HCT116 (cell line): Measurements from ENCODE around the gene LARP4. TPM values are rescaled to one million over a fixed set of nuclear protein-coding genes. Genes with fewer than 3 reads are reported as not detected.

Source experiments
- ATAC-seq: fragments of 200-7000 bp; cut with Tn5 transposase; 2 replicates; pipeline ENCODE4 v1.9.1; 2020; ENCODE audit warnings: mild to moderate bottlenecking, moderate library complexity
- BruUV-seq: library from RNA; stranded (reverse); fragments of 400-500 nt; replicated peaks from 2 replicates; lab custom pipeline; 2021; lab: Mats Ljungman, UMichigan
- CTCF ChIA-PET: fragments of 300-600 bp; sonication (Branson Sonifier 250); formaldehyde crosslinking; loops from one replicate; lab custom pipeline; 2021; ENCODE audit warnings: antibody characterized with exemption; lab: Charles Lee
- POLR2A ChIA-PET: fragments of 300-600, 350-600 bp; sonication (Branson Sonifier 250); formaldehyde crosslinking; loops from one replicate; lab custom pipeline; 2021; ENCODE audit warnings: antibody characterized with exemption; lab: Charles Lee
- RAD21 ChIA-PET, 2 experiments: fragments of 300-600 bp; sonication (Branson Sonifier 250); formaldehyde crosslinking; loops; one replicate each; lab custom pipeline; 2023; ENCODE audit warnings: low total read pairs in 2 of 2; ENCODE audit not compliant: uncharacterized antibody in 2 of 2, unreplicated experiment in 2 of 2, low non-redundant PET in 1 of 2; lab: Charles Lee
- DNase-seq: peaks from one replicate; pipeline ENCODE4 v3.0.0-alpha.2; 2010; ENCODE audit warnings: low read depth, low spot score
- H2AFZ ChIP-seq: fragments of 200-600 bp; shearing (Covaris generic), sonication (generic); 2 replicates; pipeline ENCODE4 v1.6.1; 2017; ENCODE audit warnings: low read depth, mixed run types, mixed read lengths, antibody characterized with exemption, low read length; ENCODE audit not compliant: poor library complexity, severe bottlenecking
- H3K27ac ChIP-seq: 2 replicates; pipeline ENCODE4 v1.5.1; 2012; ENCODE audit warnings: low read depth, low read length
- H3K27me3 ChIP-seq: fragments of 200-600 bp; sonication (generic); 2 replicates; pipeline ENCODE4 v1.6.1; 2016; ENCODE audit warnings: mixed run types, low read length, mixed read lengths; ENCODE audit not compliant: insufficient read depth
- H3K36me3 ChIP-seq, 2 experiments: fragments of 200-500 bp in 1 of 2; fragments of 200-600 bp in 1 of 2; sonication (Bioruptor generic) in 1 of 2; sonication (generic) in 1 of 2; 2 replicates each; pipeline versions ENCODE4 v1.5.1 to v1.6.1; 2014 to 2016; ENCODE audit warnings: low read length in 2 of 2, inconsistent platforms in 1 of 2, mixed read lengths in 1 of 2, mixed run types in 1 of 2; ENCODE audit not compliant: insufficient read depth in 2 of 2, control insufficient read depth in 1 of 2
- H3K4me1 ChIP-seq, 2 experiments: fragments of 200-600 bp in 1 of 2; sonication (generic) in 1 of 2; 2 replicates each; pipeline versions ENCODE4 v1.5.1 to v1.6.1; 2012 to 2017; ENCODE audit warnings: low read length in 2 of 2, inconsistent platforms in 1 of 2, mild to moderate bottlenecking in 1 of 2, mixed read lengths in 1 of 2, mixed run types in 1 of 2, moderate library complexity in 1 of 2; ENCODE audit not compliant: insufficient read depth in 2 of 2, control insufficient read depth in 1 of 2
- H3K4me2 ChIP-seq: fragments of 200-600 bp; sonication (generic); 2 replicates; pipeline ENCODE4 v1.6.1; 2017; ENCODE audit warnings: mixed run types, low read length, mixed read lengths
- H3K4me3 ChIP-seq, 2 experiments: fragments of 200-600 bp in 1 of 2; sonication (generic) in 1 of 2; replicated peaks in 1 of 2; 2 replicates each; pipeline ENCODE4 v1.5.1; 2011 to 2016; ENCODE audit warnings: low read length in 2 of 2, control low read depth in 1 of 2, low read depth in 1 of 2, mild to moderate bottlenecking in 1 of 2, mixed read lengths in 1 of 2, mixed run types in 1 of 2
- H3K79me2 ChIP-seq: fragments of 200-600 bp; sonication (generic); 2 replicates; pipeline ENCODE4 v1.6.1; 2017; ENCODE audit warnings: mild to moderate bottlenecking, mixed run types, low read length, moderate library complexity, mixed read lengths; ENCODE audit not compliant: insufficient read depth
- H3K9ac ChIP-seq: fragments of 200-600 bp; sonication (generic); 2 replicates; pipeline ENCODE4 v1.6.1; 2016; ENCODE audit warnings: low read length, mixed read lengths
- H3K9me2 ChIP-seq: fragments of 200-600 bp; sonication (generic), shearing (Covaris generic); 2 replicates; pipeline ENCODE4 v1.6.1; 2017; ENCODE audit warnings: mixed run types, mild to moderate bottlenecking, moderate library complexity; ENCODE audit not compliant: insufficient read depth
- H3K9me3 ChIP-seq, 2 experiments: fragments of 200-500 bp in 1 of 2; fragments of 200-600 bp in 1 of 2; sonication (Bioruptor generic) in 1 of 2; sonication (generic) in 1 of 2; 2 replicates each; pipeline ENCODE4 v1.6.1; 2014 to 2017; ENCODE audit warnings: low read length in 2 of 2, mixed read lengths in 2 of 2, inconsistent platforms in 1 of 2, low read depth in 1 of 2, mild to moderate bottlenecking in 1 of 2, mixed run types in 1 of 2, moderate library complexity in 1 of 2; ENCODE audit not compliant: control insufficient read depth in 1 of 2, insufficient read depth in 1 of 2
- H4K20me1 ChIP-seq: fragments of 200-600 bp; sonication (generic), shearing (Covaris generic); 2 replicates; pipeline ENCODE4 v1.6.1; 2017; ENCODE audit warnings: mixed run types, mild to moderate bottlenecking, moderate library complexity; ENCODE audit not compliant: insufficient read depth
- ATF3 ChIP-seq: IDR thresholded peaks from 2 replicates; pipeline ENCODE4 v1.6.1; 2012
- CBX3 ChIP-seq: IDR thresholded peaks from 2 replicates; pipeline ENCODE4 v1.6.1; 2012; ENCODE audit warnings: low read depth
- CTCF ChIP-seq, 3 experiments: fragments of 200-600 bp in 1 of 3; sonication (generic) in 1 of 3; IDR thresholded peaks in 2 of 3; conservative IDR thresholded peaks in 1 of 3; 2 replicates each; pipeline ENCODE4 v1.5.1; 2012 to 2017; ENCODE audit warnings: low read depth in 2 of 3, low read length in 2 of 3, antibody characterized with exemption in 1 of 3, borderline replicate concordance in 1 of 3, control low read depth in 1 of 3, mild to moderate bottlenecking in 1 of 3, mixed read lengths in 1 of 3, mixed run types in 1 of 3, moderate library complexity in 1 of 3; ENCODE audit not compliant: insufficient read depth in 1 of 3
- ELF1 ChIP-seq: IDR thresholded peaks from 2 replicates; pipeline ENCODE4 v1.6.1; 2012; ENCODE audit warnings: low read depth, borderline replicate concordance
- EZH2phosphoT487 ChIP-seq: fragments of 200-600 bp; IDR thresholded peaks from 2 replicates; pipeline ENCODE4 v1.6.1; 2018; ENCODE audit warnings: antibody characterized with exemption, borderline replicate concordance
- FOSL1 ChIP-seq: IDR thresholded peaks from 2 replicates; pipeline ENCODE4 v1.6.1; 2012; ENCODE audit warnings: low read depth
- JUND ChIP-seq: IDR thresholded peaks from 2 replicates; pipeline ENCODE4 v1.6.1; 2012
- MAX ChIP-seq: IDR thresholded peaks from 2 replicates; pipeline ENCODE4 v1.6.1; 2012
- SIN3A ChIP-seq: IDR thresholded peaks from 2 replicates; pipeline ENCODE4 v1.6.1; 2012; ENCODE audit warnings: low read depth
- SP1 ChIP-seq: IDR thresholded peaks from 2 replicates; pipeline ENCODE4 v1.6.1; 2012; ENCODE audit warnings: low read depth
- SRF ChIP-seq: IDR thresholded peaks from 2 replicates; pipeline ENCODE4 v1.6.1; 2012; ENCODE audit warnings: low read depth
- ZNF274 ChIP-seq: fragments of 200-500 bp; sonication (Bioruptor generic); IDR thresholded peaks from 2 replicates; pipeline ENCODE4 v1.6.1; 2014; ENCODE audit warnings: mild to moderate bottlenecking, low read depth, low read length, inconsistent platforms
- intact Hi-C: fragments of 100-400 bp; cut with micrococcal nuclease; formaldehyde crosslinking; loops from 2 replicates; pipeline ENCODE4 v1.10.0; 2022
- total RNA-seq: library from RNA; stranded (reverse); gene quantifications from one replicate; pipeline ENCODE4 v1.2.1, GENCODE V29; 2021; ENCODE audit not compliant: unreplicated experiment

LARP4 gene
- total RNA-seq, 1 experiment from 2014 or later = 76.3 TPM

- TF ChIP-seq MAX (no peak), ATF3 (no peak)
- TF ChIP-seq, all 23 proteins: peak for 0
These were observed 126.7 kb downstream of the LARP4 start (continued) for GRCh38 chr12:50527359-50527726.

GRCh38 chr12:50528800-50529199 is 128.1 kb downstream of the LARP4 start:
- Histone ChIP-seq H3K27me3 (no peaks in the 10 kb centered on the region), H3K9ac (no peak overlapping the region), H4K20me1 (no peaks in the 10 kb centered on the region), H3K9me2 (no peaks in the 10 kb centered on the region), H3K36me3 (no peaks in the 10 kb centered on the region), H3K4me1 (peaks cover 30 to 65% of the 10 kb centered on the region in 2 experiments), H3K4me2 (no peak overlapping the region), H2AFZ (no peak overlapping the region), H3K27ac (no peak overlapping the region), H3K9me3 (no peaks in the 10 kb centered on the region), H3K4me3 (no peak overlapping the region), H3K79me2 (peaks cover 74% of the 10 kb centered on the region)
- intact Hi-C loops = no loop called here
- TF ChIP-seq ATF3 (no peak), CBX3 (no peak), ZNF274 (no peak)
- BruUV-seq = no TSS peak
- DNase-seq = no peak
- POLR2A ChIA-PET = no interaction called here
- CTCF ChIA-PET = no interaction called here
- RAD21 ChIA-PET = no interaction called here
- no peak for ATAC-seq

- Histone ChIP-seq H3K9me2 (no peaks in the 10 kb centered on the region), H3K4me2 (no peak overlapping the region), H3K27me3 (no peaks in the 10 kb centered on the region), H3K36me3 (no peaks in the 10 kb centered on the region), H2AFZ (no peak overlapping the region), H3K4me1 (peaks cover 35 to 65% of the 10 kb centered on the region in 2 experiments), H4K20me1 (no peaks in the 10 kb centered on the region), H3K27ac (no peak overlapping the region)
- ATAC-seq (no peak), DNase-seq (no peak)
- ChIA-PET POLR2A (no interaction called here), CTCF (no interaction called here)
- intact Hi-C loops = no loop called here
- TF ChIP-seq SP1 (no peak), ELF1 (no peak), CTCF (IDR thresholded peaks at IDR 0.05 in 2 of 3, conservative IDR thresholded peaks at IDR 0.05 in 1 of 3; ENCODE audit: borderline replicate concordance in 1 of 3, insufficient read depth in 1 of 3, low read depth in 2 of 3, low read length in 2 of 3) (no peak), EZH2phosphoT487 (no peak), FOSL1 (no peak), SIN3A (no peak), CBX3 (no peak), ZNF274 (no peak), JUND (no peak), MAX (no peak), SRF (no peak)
- TF ChIP-seq, all 23 proteins: peak for 0
- RAD21 ChIA-PET = no interaction called here
- Histone ChIP-seq H3K4me3 (no peak overlapping the region), H3K9ac (no peak overlapping the region; the same call in 1 of the 2 replicates), H3K9me3 (no peaks in the 10 kb centered on the region), H3K79me2 (peaks cover 74% of the 10 kb centered on the region)
- no TSS peak for BruUV-seq
These were observed 128.7 kb downstream of the LARP4 start for GRCh38 chr12:50529345-50529744.
